Glomerular visceral epithelial cell (primary cell): Measurements from ENCODE around the gene TIAM1.

Experiments used
- DNase-seq: peaks from one replicate; pipeline ENCODE4 v3.0.0-alpha.2; 2016; ENCODE audit errors: extremely low spot score

TIAM1 gene

GRCh38 chr21:31343680-31344480, at the start of gene TIAM1:
TIAM1 (minus strand) TSS chr21:31344261; CDS start chr21:31266972, 77,289 bp downstream.
- no peak for DNase-seq

DNA sequence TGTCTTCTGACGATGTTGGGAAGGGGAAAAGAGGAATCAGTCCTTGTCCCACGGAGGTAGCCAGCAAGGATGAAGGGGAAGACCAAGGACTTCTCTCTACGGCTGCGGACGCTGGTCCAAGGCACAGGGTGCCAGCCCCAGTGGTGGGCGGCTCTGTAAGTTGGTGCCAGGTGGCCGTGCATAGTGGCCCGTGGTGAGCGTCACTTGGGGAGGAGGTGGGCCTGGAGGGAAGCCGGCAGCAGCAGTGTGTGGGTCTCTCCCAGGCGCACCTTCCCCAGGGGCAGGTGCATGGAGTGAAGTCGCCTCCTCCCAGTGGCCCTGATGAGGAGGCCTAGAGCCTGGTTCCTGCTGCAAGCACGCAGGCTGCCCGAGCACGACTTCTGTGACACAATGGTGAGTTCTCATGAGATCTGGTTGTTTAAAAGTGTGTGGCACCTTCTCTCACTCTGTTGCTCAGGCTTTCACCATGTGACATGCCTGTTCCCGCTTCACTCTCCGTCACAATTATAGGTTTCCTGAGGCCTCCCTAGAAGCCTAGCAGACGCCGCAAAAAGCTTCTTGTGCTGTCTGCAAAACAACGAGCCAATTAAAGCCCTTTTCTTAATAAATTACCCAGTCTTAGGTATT, 43.6 kb upstream of the TIAM1 start:
- DNase-seq: no peak

DNA sequence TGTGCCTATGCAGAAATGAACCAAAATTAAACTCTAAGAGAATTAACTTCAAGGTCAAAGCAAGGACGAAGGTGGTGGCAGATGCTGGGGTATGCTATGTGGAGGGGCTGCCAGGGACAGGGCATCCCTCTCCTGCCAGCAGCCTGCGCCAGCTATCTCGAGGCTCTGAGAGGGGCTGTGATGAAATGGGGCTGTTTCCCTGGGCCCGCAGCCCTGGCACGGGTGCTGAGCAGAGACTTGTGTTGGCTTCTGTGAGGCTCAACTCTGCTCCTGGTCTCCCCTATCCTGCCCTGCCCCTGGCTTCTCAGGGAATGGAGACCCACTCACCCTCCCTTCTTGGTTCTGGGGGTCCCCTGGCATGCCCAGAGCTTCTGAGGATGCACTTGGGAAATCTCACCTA, 41.9 kb upstream of the TIAM1 start:
- no peak for DNase-seq

GRCh38 chr21:31383770-31384169, 39.7 kb upstream of the TIAM1 start:
- no peak for DNase-seq

- no peak for DNase-seq
Measured at GRCh38 chr21:31382060-31382459, 38.0 kb upstream of the TIAM1 start.

DNA sequence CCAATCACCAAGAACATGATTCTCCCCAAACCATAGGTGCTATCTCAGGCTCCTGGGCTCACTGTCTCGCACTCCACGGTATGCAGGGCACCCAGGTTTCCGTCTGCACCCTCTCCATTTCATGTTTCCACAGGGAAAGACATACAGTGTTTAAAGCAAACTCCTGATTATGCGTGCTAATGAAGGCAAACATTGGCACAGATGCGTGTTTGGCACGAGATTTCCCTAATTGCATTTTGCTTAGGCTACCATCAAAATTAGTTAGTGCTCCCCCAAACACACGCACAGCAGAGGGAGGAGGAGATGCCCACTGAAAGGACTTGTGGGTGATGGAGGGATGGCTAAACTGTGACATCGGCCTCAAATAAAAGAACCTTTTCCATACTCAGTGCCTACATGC, 32.2 kb upstream of the TIAM1 start:
- DNase-seq: no peak

GRCh38 chr21:31374395-31374794, 30.3 kb upstream of the TIAM1 start:
- no peak for DNase-seq

DNA sequence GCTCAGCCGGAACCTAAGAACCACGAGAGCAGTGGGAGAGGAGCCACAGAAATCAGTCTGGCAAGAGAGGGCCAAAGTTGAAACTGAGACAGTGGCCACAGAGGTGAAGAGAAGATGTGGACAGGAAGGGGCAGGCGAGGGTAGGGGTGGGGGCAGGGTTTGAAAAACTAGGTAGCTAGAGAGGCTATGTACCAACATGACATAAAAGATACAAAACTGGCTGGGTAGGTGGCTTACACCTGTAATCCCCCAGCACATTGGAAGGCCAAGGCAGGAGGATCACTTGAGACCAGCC, 28.4 kb upstream of the TIAM1 start:
- DNase-seq: no peak

GRCh38 chr21:31371715-31372470, 27.8 kb upstream of the TIAM1 start:
- no peak for DNase-seq

DNA sequence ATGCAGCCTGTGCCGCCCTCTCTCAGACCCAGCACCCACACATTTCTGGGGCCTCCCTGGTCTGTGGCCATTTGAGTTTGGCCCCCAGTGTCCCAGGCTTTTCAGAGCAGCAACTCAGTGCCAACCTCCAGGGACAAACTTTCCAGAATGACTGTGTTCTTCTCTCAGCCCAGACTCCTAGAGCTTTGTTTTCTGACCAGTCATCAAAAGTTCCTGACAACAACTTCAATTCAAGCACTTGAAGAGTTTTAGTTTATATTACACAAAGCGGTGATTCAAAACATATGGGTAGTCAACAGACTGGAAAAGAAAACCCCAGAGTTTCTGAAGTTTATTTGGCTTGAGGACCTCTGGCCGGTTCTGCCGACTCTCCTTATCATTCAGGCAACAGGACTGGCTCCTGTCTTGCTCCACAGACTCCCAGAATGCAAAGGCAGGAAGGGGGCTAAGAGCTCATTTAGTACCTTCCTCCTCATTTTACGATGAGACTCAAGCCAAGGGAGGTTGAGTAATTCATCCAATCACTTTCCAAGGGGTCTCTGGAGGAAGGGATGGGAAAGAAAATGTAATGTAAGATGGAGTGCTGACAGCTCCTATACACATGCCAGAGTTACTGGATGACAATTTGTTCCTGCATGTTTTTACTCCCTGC, 27.0 kb upstream of the TIAM1 start:
- DNase-seq: no peak

GRCh38 chr21:31370281-31370892, 26.3 kb upstream of the TIAM1 start:
- no peak for DNase-seq

GRCh38 chr21:31368361-31368760, 24.3 kb upstream of the TIAM1 start:
- DNase-seq: no peak

GRCh38 chr21:31367801-31368200, 23.7 kb upstream of the TIAM1 start:
- no peak for DNase-seq

GRCh38 chr21:31366825-31367224, 22.8 kb upstream of the TIAM1 start:
- no peak for DNase-seq

DNA sequence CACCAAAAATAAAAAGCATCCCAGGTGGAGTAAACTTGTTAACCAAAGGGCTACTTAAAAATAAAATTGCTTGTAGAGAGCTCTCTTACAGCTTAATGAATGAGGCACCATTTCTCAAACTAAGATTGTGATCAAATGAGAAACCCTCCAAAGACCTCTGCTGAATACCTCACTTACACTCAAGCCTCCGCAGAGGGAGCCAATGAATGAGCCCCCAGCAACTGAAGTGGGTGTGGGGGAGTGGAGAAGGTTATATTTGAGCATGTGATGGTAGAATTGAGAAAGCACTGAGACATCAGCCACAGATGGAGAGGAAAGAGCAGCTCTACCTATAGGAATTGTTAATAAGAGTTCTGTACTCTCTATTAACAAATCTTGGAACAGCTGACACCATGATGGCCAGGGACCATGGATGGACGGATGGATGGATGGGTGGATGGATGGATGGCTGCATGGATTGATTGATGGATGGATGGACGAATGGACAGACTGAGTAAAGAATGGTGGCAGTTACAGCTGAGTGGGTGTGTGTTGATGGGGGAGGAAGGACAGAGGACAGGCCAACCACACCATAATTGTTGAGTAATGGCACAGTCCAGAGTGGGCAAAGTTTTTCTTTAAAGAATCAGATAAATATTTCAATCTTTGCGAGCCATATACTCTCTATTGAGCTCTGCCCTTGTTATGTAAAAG, 20.3 kb upstream of the TIAM1 start:
- no peak for DNase-seq

DNA sequence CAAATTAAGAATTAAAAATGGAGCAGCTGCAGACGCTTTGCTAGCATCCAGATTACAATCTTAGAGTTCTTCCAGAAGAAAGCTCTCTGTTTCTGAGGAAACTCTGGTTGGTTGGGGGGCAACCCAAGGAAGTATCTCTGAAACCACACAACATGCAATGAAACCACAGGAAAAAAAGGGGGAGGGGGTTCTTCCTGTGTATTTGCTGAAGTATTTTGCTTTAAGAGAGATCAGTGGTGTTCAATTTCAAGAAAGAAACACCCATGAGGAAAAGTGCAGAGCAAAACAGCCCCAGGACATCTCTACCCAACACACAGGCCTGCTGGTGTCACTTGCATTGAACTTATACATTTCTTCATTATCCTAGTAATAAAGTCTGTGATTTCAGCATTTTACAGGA, 19.7 kb upstream of the TIAM1 start:
- DNase-seq: no peak

- DNase-seq: no peak
Measured at GRCh38 chr21:31360717-31361116, 16.7 kb upstream of the TIAM1 start.

DNA sequence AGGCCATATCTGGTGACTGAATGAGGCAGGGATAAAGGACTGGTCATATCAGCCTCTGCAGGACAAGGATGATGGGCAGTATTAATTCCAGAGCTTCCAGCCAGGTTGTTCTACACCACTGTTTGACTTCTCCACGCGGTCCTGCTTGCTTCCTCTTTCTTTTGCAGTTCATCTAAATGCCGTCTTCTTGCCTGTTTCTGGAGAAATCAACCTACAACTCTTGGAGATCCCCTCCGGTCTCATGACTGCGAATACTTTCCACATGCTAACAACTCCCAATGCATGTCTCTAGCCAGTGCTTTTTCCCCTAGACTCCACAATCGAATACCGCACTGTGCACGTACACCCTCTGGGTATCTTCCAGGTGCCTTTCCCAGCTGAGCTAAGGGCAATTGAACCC, 14.1 kb upstream of the TIAM1 start:
- no peak for DNase-seq

DNA sequence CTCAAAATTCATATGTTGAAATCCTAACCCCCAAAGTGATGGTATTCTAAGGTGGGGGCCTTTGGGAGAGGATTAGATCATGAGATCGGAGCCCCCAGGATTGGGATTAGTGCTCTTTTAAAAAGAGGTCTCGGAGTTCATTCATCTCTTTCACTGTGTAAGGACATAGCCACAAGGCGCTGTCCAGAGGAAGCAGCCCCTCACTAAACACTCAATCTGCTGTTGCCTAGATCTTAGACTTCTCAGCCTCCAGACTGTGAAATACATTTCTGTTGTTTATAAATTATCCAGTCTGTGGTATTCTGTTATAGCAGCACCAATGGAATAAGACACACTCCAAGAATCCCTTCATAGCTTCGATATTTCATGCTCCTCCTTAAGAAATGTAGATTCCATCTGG, 12.4 kb upstream of the TIAM1 start:
- DNase-seq: no peak

DNA sequence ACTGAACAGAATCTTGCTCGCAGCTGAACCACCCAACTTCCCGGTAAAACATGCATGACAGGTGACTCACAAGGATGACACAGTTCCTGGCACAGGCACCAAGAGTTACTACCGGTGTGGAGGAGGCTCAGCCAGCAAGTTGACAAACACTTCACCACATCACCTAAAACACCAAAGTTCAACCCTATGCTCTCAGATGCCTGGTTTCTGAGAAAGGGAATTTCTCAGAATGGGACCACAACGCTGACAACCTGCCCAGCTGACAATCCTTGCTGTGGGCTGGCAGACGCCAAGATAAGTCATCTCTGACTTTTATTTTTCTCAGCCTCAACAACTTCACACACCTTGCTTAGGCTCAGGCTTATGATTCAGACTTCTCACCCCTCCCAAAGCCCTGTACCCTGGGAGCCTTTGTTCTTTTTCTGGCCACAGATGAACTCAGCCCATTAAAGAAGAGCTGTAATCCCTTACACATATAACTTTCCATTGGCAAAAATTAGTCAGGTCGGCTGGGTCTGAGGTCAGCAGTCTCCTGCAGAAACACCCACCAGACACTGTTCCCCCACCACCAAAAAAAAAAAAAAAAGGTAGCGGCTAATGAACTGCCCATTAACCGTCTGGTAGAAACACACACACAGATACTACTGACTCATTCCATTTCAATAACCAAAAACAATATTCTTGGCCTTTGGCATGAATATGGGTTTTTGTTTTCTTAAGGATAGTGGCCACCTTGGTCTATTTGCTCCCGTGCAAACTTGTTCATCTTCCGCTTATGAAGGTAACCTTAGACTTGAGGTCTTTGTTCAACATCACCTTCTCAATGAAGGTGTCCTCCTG, 10.8 kb upstream of the TIAM1 start:
- DNase-seq: no peak

DNA sequence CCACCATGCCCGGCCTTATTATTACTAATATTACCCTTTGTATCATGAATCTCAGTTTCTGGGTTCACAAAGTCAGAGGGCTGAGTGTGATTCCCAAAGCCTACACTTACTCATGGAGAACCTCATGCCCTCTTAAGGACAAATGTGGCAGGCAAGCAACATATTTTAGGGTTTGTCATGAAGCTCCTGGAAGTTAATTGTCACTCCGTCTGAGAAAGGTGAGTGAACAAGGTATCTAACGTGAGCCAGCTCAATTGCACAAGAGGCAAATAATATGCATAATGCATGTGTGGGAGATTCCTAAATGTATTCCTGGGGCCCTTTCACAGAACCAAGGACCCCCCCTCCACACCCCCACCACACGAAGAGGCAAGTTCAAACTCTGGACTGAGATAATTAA, 10.1 kb upstream of the TIAM1 start:
- DNase-seq: no peak
